HCT116 (cell line): ENCODE results near the gene ACTL7A. TPM values are rescaled to one million over a fixed set of nuclear protein-coding genes. Genes with fewer than 3 reads are reported as not detected.
"Not testable (repeated sequence)": the region's sequence is repeated elsewhere in the genome, so short reads cannot be mapped to it uniquely, and the experiment has no call there.

Experiments
- ATAC-seq: fragments of 200-7000 bp; cut with Tn5 transposase; 2 replicates; pipeline ENCODE4 v1.9.1; 2020; ENCODE audit warnings: mild to moderate bottlenecking, moderate library complexity
- BruUV-seq: library from RNA; stranded (reverse); fragments of 400-500 nt; replicated peaks from 2 replicates; lab custom pipeline; 2021; lab: Mats Ljungman, UMichigan
- CTCF ChIA-PET: fragments of 300-600 bp; sonication (Branson Sonifier 250); formaldehyde crosslinking; loops from one replicate; lab custom pipeline; 2021; ENCODE audit warnings: antibody characterized with exemption; lab: Charles Lee
- POLR2A ChIA-PET: fragments of 300-600, 350-600 bp; sonication (Branson Sonifier 250); formaldehyde crosslinking; loops from one replicate; lab custom pipeline; 2021; ENCODE audit warnings: antibody characterized with exemption; lab: Charles Lee
- RAD21 ChIA-PET, 2 experiments: fragments of 300-600 bp; sonication (Branson Sonifier 250); formaldehyde crosslinking; loops; one replicate each; lab custom pipeline; 2023; ENCODE audit warnings: low total read pairs in 2 of 2; ENCODE audit not compliant: uncharacterized antibody in 2 of 2, unreplicated experiment in 2 of 2, low non-redundant PET in 1 of 2; lab: Charles Lee
- DNase-seq: peaks from one replicate; pipeline ENCODE4 v3.0.0-alpha.2; 2010; ENCODE audit warnings: low read depth, low spot score
- H2AFZ ChIP-seq: fragments of 200-600 bp; shearing (Covaris generic), sonication (generic); 2 replicates; pipeline ENCODE4 v1.6.1; 2017; ENCODE audit warnings: low read depth, mixed run types, mixed read lengths, antibody characterized with exemption, low read length; ENCODE audit not compliant: poor library complexity, severe bottlenecking
- H3K27ac ChIP-seq: 2 replicates; pipeline ENCODE4 v1.5.1; 2012; ENCODE audit warnings: low read depth, low read length
- H3K27me3 ChIP-seq: fragments of 200-600 bp; sonication (generic); 2 replicates; pipeline ENCODE4 v1.6.1; 2016; ENCODE audit warnings: mixed run types, low read length, mixed read lengths; ENCODE audit not compliant: insufficient read depth
- H3K36me3 ChIP-seq, 2 experiments: fragments of 200-500 bp in 1 of 2; fragments of 200-600 bp in 1 of 2; sonication (Bioruptor generic) in 1 of 2; sonication (generic) in 1 of 2; 2 replicates each; pipeline versions ENCODE4 v1.5.1 to v1.6.1; 2014 to 2016; ENCODE audit warnings: low read length in 2 of 2, inconsistent platforms in 1 of 2, mixed read lengths in 1 of 2, mixed run types in 1 of 2; ENCODE audit not compliant: insufficient read depth in 2 of 2, control insufficient read depth in 1 of 2
- H3K4me1 ChIP-seq, 2 experiments: fragments of 200-600 bp in 1 of 2; sonication (generic) in 1 of 2; 2 replicates each; pipeline versions ENCODE4 v1.5.1 to v1.6.1; 2012 to 2017; ENCODE audit warnings: low read length in 2 of 2, inconsistent platforms in 1 of 2, mild to moderate bottlenecking in 1 of 2, mixed read lengths in 1 of 2, mixed run types in 1 of 2, moderate library complexity in 1 of 2; ENCODE audit not compliant: insufficient read depth in 2 of 2, control insufficient read depth in 1 of 2
- H3K4me2 ChIP-seq: fragments of 200-600 bp; sonication (generic); 2 replicates; pipeline ENCODE4 v1.6.1; 2017; ENCODE audit warnings: mixed run types, low read length, mixed read lengths
- H3K4me3 ChIP-seq, 2 experiments: fragments of 200-600 bp in 1 of 2; sonication (generic) in 1 of 2; replicated peaks in 1 of 2; 2 replicates each; pipeline ENCODE4 v1.5.1; 2011 to 2016; ENCODE audit warnings: low read length in 2 of 2, control low read depth in 1 of 2, low read depth in 1 of 2, mild to moderate bottlenecking in 1 of 2, mixed read lengths in 1 of 2, mixed run types in 1 of 2
- H3K79me2 ChIP-seq: fragments of 200-600 bp; sonication (generic); 2 replicates; pipeline ENCODE4 v1.6.1; 2017; ENCODE audit warnings: mild to moderate bottlenecking, mixed run types, low read length, moderate library complexity, mixed read lengths; ENCODE audit not compliant: insufficient read depth
- H3K9ac ChIP-seq: fragments of 200-600 bp; sonication (generic); 2 replicates; pipeline ENCODE4 v1.6.1; 2016; ENCODE audit warnings: low read length, mixed read lengths
- H3K9me2 ChIP-seq: fragments of 200-600 bp; sonication (generic), shearing (Covaris generic); 2 replicates; pipeline ENCODE4 v1.6.1; 2017; ENCODE audit warnings: mixed run types, mild to moderate bottlenecking, moderate library complexity; ENCODE audit not compliant: insufficient read depth
- H3K9me3 ChIP-seq, 2 experiments: fragments of 200-500 bp in 1 of 2; fragments of 200-600 bp in 1 of 2; sonication (Bioruptor generic) in 1 of 2; sonication (generic) in 1 of 2; 2 replicates each; pipeline ENCODE4 v1.6.1; 2014 to 2017; ENCODE audit warnings: low read length in 2 of 2, mixed read lengths in 2 of 2, inconsistent platforms in 1 of 2, low read depth in 1 of 2, mild to moderate bottlenecking in 1 of 2, mixed run types in 1 of 2, moderate library complexity in 1 of 2; ENCODE audit not compliant: control insufficient read depth in 1 of 2, insufficient read depth in 1 of 2
- H4K20me1 ChIP-seq: fragments of 200-600 bp; sonication (generic), shearing (Covaris generic); 2 replicates; pipeline ENCODE4 v1.6.1; 2017; ENCODE audit warnings: mixed run types, mild to moderate bottlenecking, moderate library complexity; ENCODE audit not compliant: insufficient read depth
- CBX3 ChIP-seq: IDR thresholded peaks from 2 replicates; pipeline ENCODE4 v1.6.1; 2012; ENCODE audit warnings: low read depth
- CTCF ChIP-seq, 3 experiments: fragments of 200-600 bp in 1 of 3; sonication (generic) in 1 of 3; IDR thresholded peaks in 2 of 3; conservative IDR thresholded peaks in 1 of 3; 2 replicates each; pipeline ENCODE4 v1.5.1; 2012 to 2017; ENCODE audit warnings: low read depth in 2 of 3, low read length in 2 of 3, antibody characterized with exemption in 1 of 3, borderline replicate concordance in 1 of 3, control low read depth in 1 of 3, mild to moderate bottlenecking in 1 of 3, mixed read lengths in 1 of 3, mixed run types in 1 of 3, moderate library complexity in 1 of 3; ENCODE audit not compliant: insufficient read depth in 1 of 3
- EGR1 ChIP-seq: IDR thresholded peaks from 2 replicates; pipeline ENCODE4 v1.6.1; 2012; ENCODE audit warnings: low read depth
- ELF1 ChIP-seq: IDR thresholded peaks from 2 replicates; pipeline ENCODE4 v1.6.1; 2012; ENCODE audit warnings: low read depth, borderline replicate concordance
- EZH2phosphoT487 ChIP-seq: fragments of 200-600 bp; IDR thresholded peaks from 2 replicates; pipeline ENCODE4 v1.6.1; 2018; ENCODE audit warnings: antibody characterized with exemption, borderline replicate concordance
- FOSL1 ChIP-seq: IDR thresholded peaks from 2 replicates; pipeline ENCODE4 v1.6.1; 2012; ENCODE audit warnings: low read depth
- REST ChIP-seq: IDR thresholded peaks from 2 replicates; pipeline ENCODE4 v1.6.1; 2012; ENCODE audit warnings: low read depth
- SIN3A ChIP-seq: IDR thresholded peaks from 2 replicates; pipeline ENCODE4 v1.6.1; 2012; ENCODE audit warnings: low read depth
- YY1 ChIP-seq: IDR thresholded peaks from 2 replicates; pipeline ENCODE4 v1.6.1; 2011; ENCODE audit warnings: low read length, low read depth, moderate library complexity, mild to moderate bottlenecking; ENCODE audit not compliant: insufficient replicate concordance; ENCODE audit errors: extremely low read depth
- ZNF274 ChIP-seq: fragments of 200-500 bp; sonication (Bioruptor generic); IDR thresholded peaks from 2 replicates; pipeline ENCODE4 v1.6.1; 2014; ENCODE audit warnings: mild to moderate bottlenecking, low read depth, low read length, inconsistent platforms
- intact Hi-C: fragments of 100-400 bp; cut with micrococcal nuclease; formaldehyde crosslinking; loops from 2 replicates; pipeline ENCODE4 v1.10.0; 2022
- total RNA-seq: library from RNA; stranded (reverse); gene quantifications from one replicate; pipeline ENCODE4 v1.2.1, GENCODE V29; 2021; ENCODE audit not compliant: unreplicated experiment

The ACTL7A gene
- total RNA-seq, 1 experiment from 2014 or later = not detected

- no peak for TF ChIP-seq REST
These were observed 24.0 kb upstream of the ACTL7A start (continued) for GRCh38 chr9:108838017-108838416.

- RAD21 ChIA-PET = interaction anchor here in 1 of 2 experiments (0.7 kb wide), 1 partner anchor 50 kb away, joined by 6 read pairs; no protein-coding TSS in a partner anchor
- H3K27me3 ChIP-seq, H3K9ac ChIP-seq, H2AFZ ChIP-seq, POLR2A ChIA-PET, H3K9me2 ChIP-seq, DNase-seq, BruUV-seq, ATAC-seq, H3K36me3 ChIP-seq, H3K79me2 ChIP-seq, H3K27ac ChIP-seq, intact Hi-C loops, H3K4me3 ChIP-seq, H3K4me2 ChIP-seq, H4K20me1 ChIP-seq, CTCF ChIA-PET, H3K9me3 ChIP-seq: not testable (repeated sequence)
- H3K4me1 ChIP-seq = peaks cover 0 to 15% of the 10 kb centered on the region in 2 experiments; a peak in 1 of 4 replicates
These were observed 22.5 kb upstream of the ACTL7A start for GRCh38 chr9:108839561-108839960.

- no peak overlapping the region for H3K4me3 ChIP-seq
- ATAC-seq (no peak), DNase-seq (no peak)
- no peak overlapping the region for H3K27ac ChIP-seq
- ChIA-PET POLR2A (no interaction called here), CTCF (no interaction called here), RAD21 (no interaction called here)
- BruUV-seq = no TSS peak
- H3K4me2 ChIP-seq = no peak overlapping the region
- peaks cover 5% of the 10 kb centered on the region; the same call in 1 of the 2 replicates for H3K9me2 ChIP-seq
- intact Hi-C loops = no loop called here
- H3K9ac ChIP-seq = no peak overlapping the region
- H2AFZ ChIP-seq = no peak overlapping the region
- no peaks in the 10 kb centered on the region for H4K20me1 ChIP-seq
- no peaks in the 10 kb centered on the region for H3K79me2 ChIP-seq
- no peaks in the 10 kb centered on the region for H3K27me3 ChIP-seq
- H3K4me1 ChIP-seq = peaks cover 0 to 3% of the 10 kb centered on the region in 2 experiments; a peak in 1 of 4 replicates
- H3K9me3 ChIP-seq = no peaks in the 10 kb centered on the region
- H3K36me3 ChIP-seq = no peaks in the 10 kb centered on the region
- TF ChIP-seq ZNF274 (no peak), FOSL1 (no peak), ELF1 (no peak), EGR1 (no peak), SIN3A (no peak), EZH2phosphoT487 (no peak), CTCF (IDR thresholded peaks at IDR 0.05 in 2 of 3, conservative IDR thresholded peaks at IDR 0.05 in 1 of 3; ENCODE audit: borderline replicate concordance in 1 of 3, insufficient read depth in 1 of 3, low read depth in 2 of 3, low read length in 2 of 3) (no peak), CBX3 (no peak), YY1 (no peak)
These were observed 19.3 kb upstream of the ACTL7A start for GRCh38 chr9:108842610-108843295.
